HG02763 (cell line): Measurements from ENCODE around the gene EGLN2.
"Not testable (repeated sequence)": the region's sequence is repeated elsewhere in the genome, so short reads cannot be mapped to it uniquely, and the experiment has no call there.

Experiments used
- ATAC-seq: cut with Tn5 transposase; IDR thresholded peaks from one replicate; pipeline ENCODE4 v1.9.1; 2021; ENCODE audit warnings: mild to moderate bottlenecking, moderate library complexity; ENCODE audit not compliant: unreplicated experiment

Gene EGLN2

GRCh38 chr19:40815223-40815622 is 16.2 kb downstream of the EGLN2 start:
- ATAC-seq, result no peak

GRCh38 chr19:40818480-40819399 is 19.7 kb downstream of the EGLN2 start:
- ATAC-seq, result not testable (repeated sequence)

- ATAC-seq, result not testable (repeated sequence)
Measured at GRCh38 chr19:40819479-40820234, 20.7 kb downstream of the EGLN2 start.

GRCh38 chr19:40822161-40822560 is 23.2 kb downstream of the EGLN2 start:
- no peak for ATAC-seq

- ATAC-seq, result not testable (repeated sequence)
Measured at GRCh38 chr19:40822704-40823553, 23.9 kb downstream of the EGLN2 start.

- ATAC-seq, result not testable (repeated sequence)
Measured at GRCh38 chr19:40824916-40825315, 25.9 kb downstream of the EGLN2 start.

- ATAC-seq, result not testable (repeated sequence)
Measured at GRCh38 chr19:40825460-40826095, 26.6 kb downstream of the EGLN2 start.

GRCh38 chr19:40826312-40826698 is 27.3 kb downstream of the EGLN2 start:
- not testable (repeated sequence) for ATAC-seq

GRCh38 chr19:40826699-40827385 is 27.9 kb downstream of the EGLN2 start:
- not testable (repeated sequence) for ATAC-seq

GRCh38 chr19:40827386-40828247 is 28.6 kb downstream of the EGLN2 start:
- ATAC-seq, result no peak

- ATAC-seq, result no peak
Measured at GRCh38 chr19:40829205-40829604, 30.2 kb downstream of the EGLN2 start.

- ATAC-seq, result not testable (repeated sequence)
Measured at GRCh38 chr19:40830741-40831140, 31.8 kb downstream of the EGLN2 start.

- ATAC-seq, result no peak
Measured at GRCh38 chr19:40831502-40832430, 32.8 kb downstream of the EGLN2 start.

GRCh38 chr19:40832431-40832790 is 33.4 kb downstream of the EGLN2 start:
- ATAC-seq, result not testable (repeated sequence)

GRCh38 chr19:40833728-40834533 is 34.9 kb downstream of the EGLN2 start:
- ATAC-seq, result not testable (repeated sequence)

GRCh38 chr19:40836754-40837429 is 37.9 kb downstream of the EGLN2 start:
- no peak for ATAC-seq
